Lower leg skin (tissue), 3 donors: ENCODE data around the gene KIF15.

Source experiments
- POLR2A ChIP-seq, 2 donors: fragments of 450-650 bp; IDR thresholded peaks; one replicate each; pipeline ENCODE4 v1.6.1; 2016 to 2017; ENCODE audit warnings: antibody characterized with exemption in 2 of 2, mild to moderate bottlenecking in 1 of 2, moderate library complexity in 1 of 2
- TF ChIP-seq, protein P1 (sequence below), 3 donors: fragments of 450-650 bp; IDR thresholded peaks; one replicate each; pipeline ENCODE4 v1.5.1; 2016; ENCODE audit warnings: antibody characterized with exemption in 3 of 3, mild to moderate bottlenecking in 3 of 3, moderate library complexity in 2 of 3

DNA sequence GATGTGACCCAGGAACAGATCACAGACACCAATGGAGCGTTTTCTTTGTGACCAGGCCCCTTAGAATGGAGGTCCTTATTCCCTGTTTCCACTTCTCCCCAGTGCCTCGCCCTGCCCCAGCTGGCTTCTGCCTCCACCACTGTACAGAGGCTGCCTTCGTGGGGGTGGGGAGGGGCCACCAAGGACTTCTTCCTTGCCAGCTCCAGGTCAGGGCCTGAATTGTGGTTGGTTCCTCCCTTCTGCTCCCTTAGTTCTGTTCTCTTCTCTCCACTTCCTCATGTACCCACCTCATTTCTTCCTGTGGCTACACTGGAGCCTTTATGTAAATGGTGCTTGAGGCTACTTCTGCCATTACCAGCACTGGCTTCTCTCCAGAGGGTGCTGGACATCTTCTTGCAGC is 129.3 kb downstream of the KIF15 start:
- TF ChIP-seq, protein P1, sequence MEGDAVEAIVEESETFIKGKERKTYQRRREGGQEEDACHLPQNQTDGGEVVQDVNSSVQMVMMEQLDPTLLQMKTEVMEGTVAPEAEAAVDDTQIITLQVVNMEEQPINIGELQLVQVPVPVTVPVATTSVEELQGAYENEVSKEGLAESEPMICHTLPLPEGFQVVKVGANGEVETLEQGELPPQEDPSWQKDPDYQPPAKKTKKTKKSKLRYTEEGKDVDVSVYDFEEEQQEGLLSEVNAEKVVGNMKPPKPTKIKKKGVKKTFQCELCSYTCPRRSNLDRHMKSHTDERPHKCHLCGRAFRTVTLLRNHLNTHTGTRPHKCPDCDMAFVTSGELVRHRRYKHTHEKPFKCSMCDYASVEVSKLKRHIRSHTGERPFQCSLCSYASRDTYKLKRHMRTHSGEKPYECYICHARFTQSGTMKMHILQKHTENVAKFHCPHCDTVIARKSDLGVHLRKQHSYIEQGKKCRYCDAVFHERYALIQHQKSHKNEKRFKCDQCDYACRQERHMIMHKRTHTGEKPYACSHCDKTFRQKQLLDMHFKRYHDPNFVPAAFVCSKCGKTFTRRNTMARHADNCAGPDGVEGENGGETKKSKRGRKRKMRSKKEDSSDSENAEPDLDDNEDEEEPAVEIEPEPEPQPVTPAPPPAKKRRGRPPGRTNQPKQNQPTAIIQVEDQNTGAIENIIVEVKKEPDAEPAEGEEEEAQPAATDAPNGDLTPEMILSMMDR (IDR thresholded peaks at IDR 0.05), result no peak
- TF ChIP-seq POLR2A (IDR thresholded peaks at IDR 0.05), result no peak
